RPMI8226 (cell line): ENCODE measurements around the gene LPP.
"Not testable (repeated sequence)": the region's sequence is repeated elsewhere in the genome, so short reads cannot be mapped to it uniquely, and the experiment has no call there.

Experiments
- DNase-seq: peaks from one replicate; pipeline ENCODE4 v3.0.0-alpha.2; 2015

Gene LPP

GRCh38 chr3:188578576-188579363, 424.8 kb downstream of the LPP start:
- no peak for DNase-seq

GRCh38 chr3:188580223-188580622, 426.3 kb downstream of the LPP start:
- no peak for DNase-seq

- DNase-seq: no peak
Measured at GRCh38 chr3:188580659-188581058, 426.7 kb downstream of the LPP start.

- DNase-seq: no peak
Measured at GRCh38 chr3:188581365-188581764, 427.4 kb downstream of the LPP start.

- no peak for DNase-seq
Measured at GRCh38 chr3:188581792-188582191, 427.8 kb downstream of the LPP start.

- DNase-seq: no peak
Measured at GRCh38 chr3:188583341-188584161, 429.6 kb downstream of the LPP start.

GRCh38 chr3:188584162-188584529, 430.2 kb downstream of the LPP start:
- DNase-seq: no peak

GRCh38 chr3:188584958-188585689, 431.2 kb downstream of the LPP start:
- DNase-seq: no peak

GRCh38 chr3:188589071-188589470, 435.1 kb downstream of the LPP start:
- DNase-seq: no peak

GRCh38 chr3:188589771-188590170, 435.8 kb downstream of the LPP start:
- no peak for DNase-seq

GRCh38 chr3:188590557-188590956, 436.6 kb downstream of the LPP start:
- DNase-seq: no peak

GRCh38 chr3:188594139-188594538, 440.2 kb downstream of the LPP start:
- DNase-seq: no peak

- no peak for DNase-seq
Measured at GRCh38 chr3:188595890-188596376, 442.0 kb downstream of the LPP start.

GRCh38 chr3:188598894-188599293, 444.9 kb downstream of the LPP start:
- DNase-seq: no peak

GRCh38 chr3:188602111-188602510, 448.2 kb downstream of the LPP start:
- no peak for DNase-seq

- no peak for DNase-seq
Measured at GRCh38 chr3:188602620-188603019, 448.7 kb downstream of the LPP start.

- DNase-seq: no peak
Measured at GRCh38 chr3:188604651-188605050, 450.7 kb downstream of the LPP start.

- no peak for DNase-seq
Measured at GRCh38 chr3:188605231-188605630, 451.3 kb downstream of the LPP start.

- DNase-seq: no peak
Measured at GRCh38 chr3:188605905-188606304, 451.9 kb downstream of the LPP start.

- DNase-seq: no peak
Measured at GRCh38 chr3:188607805-188608315, 453.9 kb downstream of the LPP start.

GRCh38 chr3:188608401-188608800, 454.4 kb downstream of the LPP start:
- DNase-seq: no peak

GRCh38 chr3:188613721-188614120, 459.8 kb downstream of the LPP start:
- DNase-seq: not testable (repeated sequence)

GRCh38 chr3:188617270-188617669, 463.3 kb downstream of the LPP start:
- no peak for DNase-seq
